ENCODE measurements around the gene IL17RE. TPM values are rescaled to one million over a fixed set of nuclear protein-coding genes. Genes with fewer than 3 reads are reported as not detected.

Gene IL17RE
- polyA plus RNA-seq, 1 donor from 2014 or later = 0.52 TPM

DNA sequence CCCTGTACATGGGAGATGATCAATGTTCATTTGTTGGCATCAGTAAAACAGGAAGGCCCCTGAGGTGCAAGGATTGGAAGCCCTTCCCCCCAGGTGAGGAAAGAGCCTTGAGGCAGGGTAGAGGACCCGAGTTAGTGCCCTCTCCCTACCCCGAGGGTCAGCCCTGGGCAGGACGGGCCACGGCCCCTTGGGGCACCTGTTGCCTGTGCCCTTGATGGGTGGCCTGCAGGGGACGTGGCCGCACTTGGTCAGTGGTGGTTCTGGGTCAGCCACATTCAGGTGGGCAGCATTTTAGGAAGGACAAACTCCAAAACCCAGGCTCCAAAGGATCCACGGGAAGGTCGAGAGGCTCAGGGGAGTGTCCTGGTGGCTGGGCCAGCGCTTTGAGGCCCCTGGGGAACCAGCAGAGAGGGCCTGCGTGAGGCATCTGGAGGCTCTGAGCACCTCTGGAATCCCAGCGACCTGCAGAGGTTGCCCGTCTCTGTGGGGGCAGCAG lies 43.1 kb upstream of the IL17RE start:
- no peak overlapping the region for H3K4me3 ChIP-seq (ENCODE audit: low read length)
- no peak overlapping the region for H3K4me2 ChIP-seq (ENCODE audit: low read length)

DNA sequence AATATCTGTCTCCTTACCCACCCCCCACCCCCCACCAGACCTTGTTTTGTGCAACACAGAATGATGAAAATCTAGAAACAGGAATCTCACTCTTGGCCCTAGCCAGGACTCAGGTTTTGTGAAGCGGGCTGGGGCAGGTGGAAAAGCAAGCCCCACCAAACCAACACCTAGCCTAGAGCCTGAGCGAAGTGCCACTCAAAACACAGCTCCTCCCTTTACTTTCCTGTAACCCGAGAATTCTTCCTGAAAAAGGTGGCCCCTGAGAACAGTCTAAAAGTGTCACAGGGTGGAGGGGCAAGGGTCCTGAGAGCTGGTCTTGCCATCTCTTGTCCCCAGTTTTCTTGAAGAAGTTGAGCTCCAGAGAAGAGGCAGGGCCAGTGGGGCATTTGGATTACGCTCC lies 41.4 kb upstream of the IL17RE start:
- H3F3A ChIP-seq (ENCODE audit: insufficient read depth, low read length, poor library complexity, severe bottlenecking) = no peaks in the 10 kb centered on the region
- no peak for TF ChIP-seq EZH2 (IDR thresholded peaks at IDR 0.05; ENCODE audit: borderline replicate concordance, insufficient read depth, low read length, poor library complexity, severe bottlenecking)
- TF ChIP-seq RAD21 (conservative IDR thresholded peaks at IDR 0.05) = no peak
- TF ChIP-seq SMC3 (conservative IDR thresholded peaks at IDR 0.05; ENCODE audit: poor library complexity) = no peak
- TF ChIP-seq, protein P1, sequence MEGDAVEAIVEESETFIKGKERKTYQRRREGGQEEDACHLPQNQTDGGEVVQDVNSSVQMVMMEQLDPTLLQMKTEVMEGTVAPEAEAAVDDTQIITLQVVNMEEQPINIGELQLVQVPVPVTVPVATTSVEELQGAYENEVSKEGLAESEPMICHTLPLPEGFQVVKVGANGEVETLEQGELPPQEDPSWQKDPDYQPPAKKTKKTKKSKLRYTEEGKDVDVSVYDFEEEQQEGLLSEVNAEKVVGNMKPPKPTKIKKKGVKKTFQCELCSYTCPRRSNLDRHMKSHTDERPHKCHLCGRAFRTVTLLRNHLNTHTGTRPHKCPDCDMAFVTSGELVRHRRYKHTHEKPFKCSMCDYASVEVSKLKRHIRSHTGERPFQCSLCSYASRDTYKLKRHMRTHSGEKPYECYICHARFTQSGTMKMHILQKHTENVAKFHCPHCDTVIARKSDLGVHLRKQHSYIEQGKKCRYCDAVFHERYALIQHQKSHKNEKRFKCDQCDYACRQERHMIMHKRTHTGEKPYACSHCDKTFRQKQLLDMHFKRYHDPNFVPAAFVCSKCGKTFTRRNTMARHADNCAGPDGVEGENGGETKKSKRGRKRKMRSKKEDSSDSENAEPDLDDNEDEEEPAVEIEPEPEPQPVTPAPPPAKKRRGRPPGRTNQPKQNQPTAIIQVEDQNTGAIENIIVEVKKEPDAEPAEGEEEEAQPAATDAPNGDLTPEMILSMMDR (IDR thresholded peaks at IDR 0.05; ENCODE audit: poor library complexity, severe bottlenecking) = no peak
- TF ChIP-seq, protein P2, sequence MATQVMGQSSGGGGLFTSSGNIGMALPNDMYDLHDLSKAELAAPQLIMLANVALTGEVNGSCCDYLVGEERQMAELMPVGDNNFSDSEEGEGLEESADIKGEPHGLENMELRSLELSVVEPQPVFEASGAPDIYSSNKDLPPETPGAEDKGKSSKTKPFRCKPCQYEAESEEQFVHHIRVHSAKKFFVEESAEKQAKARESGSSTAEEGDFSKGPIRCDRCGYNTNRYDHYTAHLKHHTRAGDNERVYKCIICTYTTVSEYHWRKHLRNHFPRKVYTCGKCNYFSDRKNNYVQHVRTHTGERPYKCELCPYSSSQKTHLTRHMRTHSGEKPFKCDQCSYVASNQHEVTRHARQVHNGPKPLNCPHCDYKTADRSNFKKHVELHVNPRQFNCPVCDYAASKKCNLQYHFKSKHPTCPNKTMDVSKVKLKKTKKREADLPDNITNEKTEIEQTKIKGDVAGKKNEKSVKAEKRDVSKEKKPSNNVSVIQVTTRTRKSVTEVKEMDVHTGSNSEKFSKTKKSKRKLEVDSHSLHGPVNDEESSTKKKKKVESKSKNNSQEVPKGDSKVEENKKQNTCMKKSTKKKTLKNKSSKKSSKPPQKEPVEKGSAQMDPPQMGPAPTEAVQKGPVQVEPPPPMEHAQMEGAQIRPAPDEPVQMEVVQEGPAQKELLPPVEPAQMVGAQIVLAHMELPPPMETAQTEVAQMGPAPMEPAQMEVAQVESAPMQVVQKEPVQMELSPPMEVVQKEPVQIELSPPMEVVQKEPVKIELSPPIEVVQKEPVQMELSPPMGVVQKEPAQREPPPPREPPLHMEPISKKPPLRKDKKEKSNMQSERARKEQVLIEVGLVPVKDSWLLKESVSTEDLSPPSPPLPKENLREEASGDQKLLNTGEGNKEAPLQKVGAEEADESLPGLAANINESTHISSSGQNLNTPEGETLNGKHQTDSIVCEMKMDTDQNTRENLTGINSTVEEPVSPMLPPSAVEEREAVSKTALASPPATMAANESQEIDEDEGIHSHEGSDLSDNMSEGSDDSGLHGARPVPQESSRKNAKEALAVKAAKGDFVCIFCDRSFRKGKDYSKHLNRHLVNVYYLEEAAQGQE (IDR thresholded peaks at IDR 0.05; ENCODE audit: borderline replicate concordance) = no peak
- TF ChIP-seq MXI1 (conservative IDR thresholded peaks at IDR 0.05; ENCODE audit: poor library complexity, severe bottlenecking) = no peak
- no peak for TF ChIP-seq POLR2AphosphoS5 (IDR thresholded peaks at IDR 0.05)
- no peak for TF ChIP-seq EP300 (conservative IDR thresholded peaks at IDR 0.05; ENCODE audit: poor library complexity, severe bottlenecking)
- TF ChIP-seq TAF1 (IDR thresholded peaks at IDR 0.05; ENCODE audit: low read depth) = no peak
- no peak overlapping the region for H3K9ac ChIP-seq (ENCODE audit: low read length)
- no peak overlapping the region for H3K4me2 ChIP-seq (ENCODE audit: low read length)
- no peaks in the 10 kb centered on the region for H3K9me2 ChIP-seq (ENCODE audit: insufficient read depth, low read length)
- no peaks in the 10 kb centered on the region for H4K20me1 ChIP-seq (ENCODE audit: insufficient read depth)
- H3K4me3 ChIP-seq (ENCODE audit: low read length) = no peak overlapping the region
- H3K36me3 ChIP-seq (ENCODE audit: insufficient read depth, low read length) = no peaks in the 10 kb centered on the region
- no peaks in the 10 kb centered on the region for H3K79me2 ChIP-seq (replicated peaks; ENCODE audit: insufficient read depth, low read length)
- no peak overlapping the region for H3K27ac ChIP-seq (ENCODE audit: low read length)
- H2AFZ ChIP-seq (ENCODE audit: low read depth, low read length) = no peak overlapping the region
- no peaks in the 10 kb centered on the region for H3K27me3 ChIP-seq (ENCODE audit: insufficient read depth, low read depth, low read length)
- H3K9me3 ChIP-seq (ENCODE audit: low read length) = no peaks in the 10 kb centered on the region

More for the DNA sequence above, 43.1 kb upstream of the IL17RE start:
- no peaks in the 10 kb centered on the region for H3K27me3 ChIP-seq (ENCODE audit: insufficient read depth, low read depth, low read length)
- no peak overlapping the region for H3K27ac ChIP-seq (ENCODE audit: low read length)
- H3K36me3 ChIP-seq (ENCODE audit: insufficient read depth, low read length) = no peaks in the 10 kb centered on the region
- no peaks in the 10 kb centered on the region for H3K9me2 ChIP-seq (ENCODE audit: insufficient read depth, low read length)
- no peak overlapping the region for H3K9ac ChIP-seq (ENCODE audit: low read length)
- no peaks in the 10 kb centered on the region for H3F3A ChIP-seq (ENCODE audit: insufficient read depth, low read length, poor library complexity, severe bottlenecking)
- no peaks in the 10 kb centered on the region for H3K79me2 ChIP-seq (replicated peaks; ENCODE audit: insufficient read depth, low read length)
- no peaks in the 10 kb centered on the region for H3K9me3 ChIP-seq (ENCODE audit: low read length)
- H2AFZ ChIP-seq (ENCODE audit: low read depth, low read length) = no peak overlapping the region
- H4K20me1 ChIP-seq (ENCODE audit: insufficient read depth) = no peaks in the 10 kb centered on the region
- TF ChIP-seq, protein P2 (IDR thresholded peaks at IDR 0.05; ENCODE audit: borderline replicate concordance) = no peak
- no peak for TF ChIP-seq POLR2AphosphoS5 (IDR thresholded peaks at IDR 0.05)
- TF ChIP-seq, protein P1 (IDR thresholded peaks at IDR 0.05; ENCODE audit: poor library complexity, severe bottlenecking) = no peak
- no peak for TF ChIP-seq EP300 (conservative IDR thresholded peaks at IDR 0.05; ENCODE audit: poor library complexity, severe bottlenecking)
- no peak for TF ChIP-seq RAD21 (conservative IDR thresholded peaks at IDR 0.05)
- TF ChIP-seq MXI1 (conservative IDR thresholded peaks at IDR 0.05; ENCODE audit: poor library complexity, severe bottlenecking) = no peak
- no peak for TF ChIP-seq TAF1 (IDR thresholded peaks at IDR 0.05; ENCODE audit: low read depth)
- no peak for TF ChIP-seq SMC3 (conservative IDR thresholded peaks at IDR 0.05; ENCODE audit: poor library complexity)
- no peak for TF ChIP-seq EZH2 (IDR thresholded peaks at IDR 0.05; ENCODE audit: borderline replicate concordance, insufficient read depth, low read length, poor library complexity, severe bottlenecking)

All from neural cell (in vitro differentiated cells).